Measurements from ENCODE around the gene CHST10.

- TF ChIP-seq EZH2 (IDR thresholded peaks at IDR 0.05; ENCODE audit: borderline replicate concordance, low read depth, low read length, poor library complexity, severe bottlenecking) (no peak), CTCF (conservative IDR thresholded peaks at IDR 0.05; ENCODE audit: low read depth, low read length) (no peak)
Measured at GRCh38 chr2:100365434-100365833, 52.0 kb downstream of the CHST10 start.
